Aorta (tissue), 5 donors: Measurements from ENCODE around the gene SSRP1. TPM values are rescaled to one million over a fixed set of nuclear protein-coding genes. Genes with fewer than 3 reads are reported as not detected.

Experiments
- ATAC-seq: fragments of 200-7000 bp; cut with Tn5 transposase; one replicate; pipeline ENCODE4 v1.9.1; 2022; ENCODE audit warnings: moderate library complexity; ENCODE audit not compliant: low FRiP score
- DNase-seq, 2 donors: peaks; one replicate each; pipeline ENCODE4 v3.0.0-alpha.2; 2020
- H3K27ac ChIP-seq, 2 donors: one replicate each; pipeline ENCODE4 v1.5.1; 2013; ENCODE audit warnings: low read length in 2 of 2, mild to moderate bottlenecking in 2 of 2, moderate library complexity in 2 of 2, control low read depth in 1 of 2, inconsistent platforms in 1 of 2, low read depth in 1 of 2
- H3K27me3 ChIP-seq, 2 donors: one replicate each; pipeline ENCODE4 v1.6.1; 2013; ENCODE audit warnings: control low read depth in 1 of 2, low read length in 1 of 2, mild to moderate bottlenecking in 1 of 2, moderate library complexity in 1 of 2; ENCODE audit not compliant: insufficient read depth in 2 of 2, control insufficient read depth in 1 of 2
- H3K36me3 ChIP-seq, 2 donors: one replicate each; pipeline ENCODE4 v1.6.1; 2013; ENCODE audit warnings: control low read depth in 1 of 2, low read length in 1 of 2, mild to moderate bottlenecking in 1 of 2; ENCODE audit not compliant: insufficient read depth in 2 of 2, control insufficient read depth in 1 of 2
- H3K4me1 ChIP-seq, 2 donors: one replicate each; pipeline ENCODE4 v1.6.1; 2013; ENCODE audit warnings: low read length in 2 of 2, control low read depth in 1 of 2, mild to moderate bottlenecking in 1 of 2, moderate library complexity in 1 of 2; ENCODE audit not compliant: insufficient read depth in 2 of 2, control insufficient read depth in 1 of 2
- H3K4me3 ChIP-seq, 2 donors: one replicate each; pipeline ENCODE4 v1.5.1; 2013; ENCODE audit warnings: low read length in 2 of 2, control low read depth in 1 of 2, mild to moderate bottlenecking in 1 of 2
- H3K9me3 ChIP-seq: one replicate; pipeline ENCODE4 v1.6.1; 2013; ENCODE audit warnings: mild to moderate bottlenecking, low read length; ENCODE audit not compliant: control insufficient read depth
- WGBS, 2 donors: extraction: QIAGEN DNeasy Blood & Tissue Kit; methylation state at CpG; one replicate each; pipeline ENCODE4 v1.1.7; 2013; 5-methylcytosine and 5-hydroxymethylcytosine counted together
- intact Hi-C, 2 donors: fragments of 100-400 bp; cut with DNase I; formaldehyde crosslinking; loops; one replicate each; pipeline versions ENCODE4 v1.14.2 to v1.15.0; 2022
- long read RNA-seq, 2 donors: library from polyadenylated mRNA; unstranded; transcript quantifications; one replicate each; pipeline ENCODE4 v2.0.0, GENCODE V29; 2020 to 2021
- polyA plus RNA-seq, 2 donors: library from polyadenylated mRNA; stranded (reverse); fragments of 200-250 nt; gene quantifications; one replicate each; pipeline ENCODE4 v1.2.3, GENCODE V29; 2013
- total RNA-seq, 2 donors: library from RNA; stranded (reverse); fragmentation: NEBNext Ultra II Directional; extraction: Animal tissue kit (Norgen Biotek cat#: 25700); gene quantifications; one replicate each; pipeline ENCODE4 v1.2.1, GENCODE V29; 2021
- donor health status: healthy with polysubstance abuse.
- donor health status: Bipolar disorder and iron deficiency.
- donor health status: DM: no; HTN: no; CAD: no.
- donor health status: DM: no; HTN: no; CAD: no.
- donor health status: DM: yes; HTN: yes; CAD: no.

Gene SSRP1
- 10 to 100 TPM; 43.2 to 48.7 TPM for total RNA-seq
- polyA plus RNA-seq: 10 to 100 TPM; 37.8 to 44.9 TPM
- long read RNA-seq, donor 1, transcript SSRP1-201 (17 exons, 2,819 nt): major isoform, 17 of 97 reads
- long read RNA-seq, donor 1, partial matches to known transcripts: 72 of 97 reads
- long read RNA-seq, donor 1, other reads (novel, unspliced or antisense): 8 of 97 reads
- long read RNA-seq, donor 2, transcript SSRP1-201 (17 exons, 2,819 nt): major isoform, 9 of 21 reads
- long read RNA-seq, donor 2, partial matches to known transcripts: 11 of 21 reads
- long read RNA-seq, donor 2, other reads (novel, unspliced or antisense): 1 of 21 reads

GRCh38 chr11:57335343-57336110, at the start of gene SSRP1:
Gene SSRP1, minus strand, starts transcription at chr11:57335892. Its CDS starts 771 bp downstream, at chr11:57335121.
- Histone ChIP-seq H3K36me3 (peaks cover 0 to 8% of the 10 kb centered on the region in 2 donors), H3K4me1 (peaks cover 0 to 2% of the 10 kb centered on the region in 2 donors), H3K9me3 (no peaks in the 10 kb centered on the region), H3K27ac (peak within 1 kb of the TSS in 1 of 2 donors; percentile 62), H3K27me3 (no peaks in the 10 kb centered on the region), H3K4me3 (peak within 1 kb of the TSS; percentile 60 to 98)
- DNase-seq (peak; percentile 93 to 95), ATAC-seq (peak; percentile 95)
- WGBS, 2 donors: 0 to 1% methylated on average over 54 to 69 of the region's 69 CpGs
- intact Hi-C loops: loop anchor here in 1 of 2 donors (5.0 kb wide), 1 partner anchor 197 kb away; the partner anchor contains the start of gene TIMM10

GRCh38 chr11:57380975-57381374, 45.3 kb upstream of the SSRP1 start, which contains the start of gene PRG3:
Gene PRG3, minus strand, starts transcription at chr11:57381150. Its CDS starts 442 bp downstream, at chr11:57380708.
- no peak for ATAC-seq
- Histone ChIP-seq H3K27ac (no peak within 1 kb of the TSS), H3K9me3 (peaks cover 2% of the 10 kb centered on the region), H3K27me3 (no peaks in the 10 kb centered on the region), H3K4me3 (no peak within 1 kb of the TSS), H3K36me3 (no peaks in the 10 kb centered on the region), H3K4me1 (no peaks in the 10 kb centered on the region)
- no peak for DNase-seq
- WGBS, 2 donors: 67 to 77% methylated on average over 2 of the region's 2 CpGs
- intact Hi-C loops: no loop called here

GRCh38 chr11:57379732-57380131, 44.0 kb upstream of the SSRP1 start:
- no peak overlapping the region for H3K27ac ChIP-seq
- intact Hi-C loops: no loop called here
- H3K4me1 ChIP-seq: no peaks in the 10 kb centered on the region
- WGBS, 2 donors: 27 to 28% methylated on average over 10 of the region's 10 CpGs
- DNase-seq (no peak), ATAC-seq (no peak)
- H3K36me3 ChIP-seq: no peaks in the 10 kb centered on the region
- peaks cover 2% of the 10 kb centered on the region for H3K9me3 ChIP-seq
- no peaks in the 10 kb centered on the region for H3K27me3 ChIP-seq
- H3K4me3 ChIP-seq: no peak overlapping the region

GRCh38 chr11:57378186-57378585, 42.5 kb upstream of the SSRP1 start:
- ATAC-seq: no peak
- H3K27ac ChIP-seq: no peak overlapping the region
- H3K4me3 ChIP-seq: no peak overlapping the region
- peaks cover 2% of the 10 kb centered on the region for H3K9me3 ChIP-seq
- intact Hi-C loops: no loop called here
- no peaks in the 10 kb centered on the region for H3K36me3 ChIP-seq
- H3K27me3 ChIP-seq: no peaks in the 10 kb centered on the region
- no peaks in the 10 kb centered on the region for H3K4me1 ChIP-seq
- DNase-seq: no peak

- H3K36me3 ChIP-seq: no peaks in the 10 kb centered on the region
- H3K4me3 ChIP-seq: no peak overlapping the region
- DNase-seq: no peak
- H3K4me1 ChIP-seq: no peaks in the 10 kb centered on the region
- ATAC-seq: no peak
- H3K27ac ChIP-seq: no peak overlapping the region
- no peaks in the 10 kb centered on the region for H3K27me3 ChIP-seq
- intact Hi-C loops: no loop called here
- H3K9me3 ChIP-seq: peaks cover 2% of the 10 kb centered on the region
- WGBS, 2 donors: 58 to 59% methylated on average over 5 of the region's 5 CpGs
Observed at GRCh38 chr11:57377107-57377506, 41.4 kb upstream of the SSRP1 start.

- Histone ChIP-seq H3K4me3 (no peak overlapping the region), H3K9me3 (peaks cover 2% of the 10 kb centered on the region), H3K27me3 (no peaks in the 10 kb centered on the region), H3K4me1 (no peaks in the 10 kb centered on the region), H3K36me3 (no peaks in the 10 kb centered on the region), H3K27ac (no peak overlapping the region)
- WGBS, 2 donors: 53 to 63% methylated on average over 26 of the region's 26 CpGs
- intact Hi-C loops: no loop called here
- no peak for ATAC-seq
- no peak for DNase-seq
Observed at GRCh38 chr11:57376095-57377090, 40.7 kb upstream of the SSRP1 start.

- ATAC-seq (no peak), DNase-seq (no peak)
- Histone ChIP-seq H3K4me3 (no peak overlapping the region), H3K27me3 (no peaks in the 10 kb centered on the region), H3K9me3 (peaks cover 2% of the 10 kb centered on the region), H3K27ac (no peak overlapping the region), H3K4me1 (no peaks in the 10 kb centered on the region), H3K36me3 (no peaks in the 10 kb centered on the region)
- intact Hi-C loops: no loop called here
- WGBS, 2 donors: 61 to 68% methylated on average over 2 of the region's 2 CpGs
Observed at GRCh38 chr11:57375490-57375889, 39.8 kb upstream of the SSRP1 start.

GRCh38 chr11:57374966-57375365, 39.3 kb upstream of the SSRP1 start:
- Histone ChIP-seq H3K4me1 (no peaks in the 10 kb centered on the region), H3K27ac (no peak overlapping the region), H3K9me3 (peaks cover 2% of the 10 kb centered on the region), H3K4me3 (no peak overlapping the region), H3K27me3 (no peaks in the 10 kb centered on the region), H3K36me3 (no peaks in the 10 kb centered on the region)
- intact Hi-C loops: no loop called here
- no peak for ATAC-seq
- 87 to 94% methylated on average over 3 of the region's 3 CpGs for WGBS, 2 donors
- DNase-seq: no peak
